GM18858 (cell line): Measurements from ENCODE around the gene GREB1.

Experiments
- ATAC-seq: cut with Tn5 transposase; IDR thresholded peaks from one replicate; pipeline ENCODE4 v1.9.1; 2021; ENCODE audit not compliant: unreplicated experiment

Gene GREB1

GRCh38 chr2:11558214-11558886, 24.5 kb downstream of the GREB1 start:
- ATAC-seq = no peak

- ATAC-seq = no peak
Measured at GRCh38 chr2:11559066-11559785, 25.4 kb downstream of the GREB1 start.

DNA sequence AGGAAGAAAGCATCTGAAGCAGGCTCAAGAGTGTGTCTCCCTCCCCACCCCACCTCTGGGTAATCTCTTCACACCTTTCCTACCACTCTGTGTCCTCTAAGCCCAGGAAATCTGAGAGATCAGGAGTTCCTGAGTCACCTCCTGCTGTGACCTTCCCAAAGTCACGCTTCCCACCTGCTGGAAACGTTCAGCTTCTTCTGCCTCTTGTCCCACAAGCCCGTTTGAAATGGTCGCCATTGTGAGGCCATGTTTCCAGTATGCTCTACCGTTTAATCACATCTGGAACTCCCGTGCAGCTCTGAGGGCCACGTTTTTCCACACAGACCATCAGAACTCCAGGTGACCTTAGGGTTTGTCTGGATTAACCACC, 25.9 kb downstream of the GREB1 start:
- ATAC-seq = no peak

DNA sequence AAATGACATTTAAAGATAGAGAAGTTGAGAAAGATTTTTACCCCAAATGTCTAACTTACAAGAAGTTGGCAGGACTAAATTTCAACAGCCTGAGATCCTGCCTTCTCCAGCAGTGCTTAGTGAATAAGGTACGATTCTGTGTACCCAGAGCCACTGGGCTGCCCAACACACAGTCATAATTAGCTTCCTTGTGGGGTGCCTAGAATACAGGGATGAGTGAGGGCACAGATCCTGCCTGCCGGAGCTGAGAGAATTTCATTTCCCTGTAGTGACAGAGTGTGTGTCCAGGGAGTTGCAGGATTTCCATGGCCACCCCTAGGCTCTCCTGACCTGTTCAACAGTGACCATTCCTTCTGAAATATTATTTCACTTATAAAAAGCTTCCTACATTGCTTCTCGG, 27.0 kb downstream of the GREB1 start:
- ATAC-seq = no peak

- no peak for ATAC-seq
Measured at GRCh38 chr2:11562011-11562410, 28.2 kb downstream of the GREB1 start.

DNA sequence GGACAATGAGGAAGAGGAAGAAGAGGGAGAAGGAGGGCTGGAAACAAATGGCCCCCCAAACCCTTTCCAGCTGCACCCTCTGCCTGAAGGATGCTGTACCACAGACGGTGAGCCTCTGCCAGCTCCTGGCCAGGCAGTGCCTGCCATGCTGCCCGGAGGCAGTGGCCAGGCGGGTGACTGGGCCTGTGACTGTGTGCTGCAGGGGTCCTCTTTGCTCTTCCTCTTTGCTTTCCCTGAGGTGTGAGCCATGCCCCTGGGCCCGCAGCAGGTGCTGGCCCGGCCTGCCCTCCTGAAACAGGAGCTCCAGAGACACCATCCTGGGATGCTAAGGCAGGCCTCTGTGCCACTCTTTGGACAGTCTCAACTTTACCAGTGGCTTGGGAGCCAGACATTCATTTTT, 28.6 kb downstream of the GREB1 start:
- ATAC-seq = no peak

- no peak for ATAC-seq
Measured at GRCh38 chr2:11563784-11564666, 30.2 kb downstream of the GREB1 start.

- no peak for ATAC-seq
Measured at GRCh38 chr2:11564816-11565567, 31.1 kb downstream of the GREB1 start.

- ATAC-seq = no peak
Measured at GRCh38 chr2:11566383-11566782, 32.5 kb downstream of the GREB1 start.

DNA sequence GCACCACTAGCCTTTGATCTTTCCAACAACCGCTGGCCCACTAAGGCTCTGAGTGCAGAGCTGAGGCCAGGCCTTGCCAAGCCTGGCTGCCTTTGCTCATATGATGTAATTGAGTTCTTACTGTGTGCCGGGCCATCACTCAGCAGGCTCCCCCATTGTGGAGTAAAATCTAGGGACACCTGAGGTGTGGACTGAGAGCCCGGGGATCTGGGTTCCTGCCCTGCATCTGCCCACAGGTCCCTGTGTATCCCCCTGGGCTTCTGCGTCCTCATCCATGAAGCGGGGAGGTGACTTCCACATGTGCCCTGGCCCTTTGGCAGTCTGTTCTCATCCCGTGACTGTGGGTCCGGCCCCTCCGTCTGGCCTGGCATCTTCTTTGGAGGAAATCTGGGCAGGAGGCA, 33.8 kb downstream of the GREB1 start:
- no peak for ATAC-seq

GRCh38 chr2:11568436-11568835, 34.6 kb downstream of the GREB1 start:
- ATAC-seq = no peak

DNA sequence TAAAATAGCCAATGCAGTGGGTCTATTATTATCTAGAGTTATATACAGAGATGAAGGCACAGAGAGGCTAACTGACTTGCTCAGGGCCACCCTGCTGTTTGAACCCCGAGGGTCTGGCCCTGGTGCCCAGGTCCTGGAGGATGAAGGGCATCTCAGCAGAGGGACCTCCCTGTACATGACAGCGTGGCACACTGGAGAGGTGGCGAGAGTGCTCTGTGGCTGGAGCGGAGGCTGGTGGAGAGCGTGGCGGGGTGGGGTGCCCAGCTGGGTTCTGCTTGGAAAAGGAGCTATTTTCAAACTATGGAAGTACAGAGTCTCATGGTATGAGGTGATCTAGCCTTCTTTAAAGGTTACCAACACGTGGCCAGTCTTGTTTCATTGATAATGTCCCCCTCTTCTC, 35.8 kb downstream of the GREB1 start:
- no peak for ATAC-seq

DNA sequence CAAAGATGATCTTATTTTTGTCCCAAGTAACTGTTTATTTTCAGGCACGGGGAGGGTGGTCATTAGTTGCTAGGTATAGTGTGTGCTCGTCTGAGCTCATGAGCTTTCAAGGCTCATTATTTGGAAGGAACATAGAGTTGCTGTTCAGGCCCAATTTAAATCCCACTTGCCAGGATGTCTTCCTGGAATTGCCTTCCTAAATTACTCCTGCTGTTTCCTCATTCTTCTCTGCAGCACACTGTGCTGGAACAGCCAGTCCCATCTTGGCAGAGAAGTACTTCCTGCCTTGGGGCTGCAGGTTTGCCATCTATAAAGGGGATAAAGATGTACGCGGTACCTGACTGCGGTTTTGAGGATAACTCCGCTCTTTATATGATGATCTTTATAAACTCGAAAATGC, 37.3 kb downstream of the GREB1 start:
- ATAC-seq = no peak

DNA sequence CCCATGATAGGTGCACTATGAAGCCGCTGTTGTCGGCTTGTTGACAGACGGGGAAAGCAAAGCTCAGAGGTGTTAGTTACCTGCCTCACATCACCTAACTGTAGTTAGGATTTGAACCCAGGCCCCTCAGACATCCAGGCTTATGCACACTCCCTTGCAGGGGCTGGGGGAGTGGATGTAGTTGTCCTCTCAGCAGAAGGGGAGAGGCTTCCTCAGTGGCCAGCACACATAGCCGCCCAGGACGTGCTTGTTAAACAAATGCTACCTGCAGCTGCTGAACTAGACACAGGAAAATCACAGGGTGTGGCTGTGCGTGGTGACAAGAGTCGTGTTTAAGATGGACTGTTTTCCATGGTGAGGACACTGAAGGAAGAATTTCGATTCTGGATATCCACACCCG, 39.2 kb downstream of the GREB1 start:
- ATAC-seq = no peak

DNA sequence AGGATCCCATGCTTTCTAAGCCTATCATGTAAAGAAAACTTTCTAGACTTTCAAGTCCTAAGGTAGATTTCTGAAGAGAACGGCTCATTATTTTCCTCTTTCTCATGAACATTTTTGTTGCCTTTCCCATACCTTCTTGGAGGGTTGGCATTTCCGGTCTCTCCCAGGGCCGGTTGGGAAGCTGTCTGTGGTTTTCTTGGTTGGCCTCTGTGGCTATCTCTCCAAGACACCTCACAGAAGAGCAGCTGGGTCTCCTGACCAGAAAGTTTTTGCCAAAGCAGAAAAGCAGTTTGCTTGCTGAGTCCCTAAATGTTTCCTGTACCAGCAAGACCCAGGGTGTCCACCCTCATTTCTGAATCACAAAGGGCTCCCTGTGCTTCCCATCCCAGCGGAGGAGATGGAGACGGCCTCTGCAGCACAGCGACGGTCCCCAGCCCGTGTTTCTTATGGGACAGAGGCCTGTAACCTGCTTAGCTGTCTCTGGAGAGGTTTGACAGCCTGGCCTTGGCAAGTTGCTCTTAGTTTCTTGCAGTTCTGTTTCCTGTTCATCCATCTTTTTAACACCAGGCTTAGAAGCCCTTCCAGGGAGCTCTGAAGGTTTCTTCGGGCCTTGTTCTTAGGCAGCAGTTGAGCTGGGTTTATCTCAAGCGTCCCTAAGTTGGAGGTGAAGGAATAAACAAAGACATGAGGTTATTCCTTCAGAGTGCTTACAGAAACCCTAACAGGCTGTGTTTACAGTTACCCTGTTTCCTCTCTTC, 39.8 kb downstream of the GREB1 start:
- no peak for ATAC-seq

DNA sequence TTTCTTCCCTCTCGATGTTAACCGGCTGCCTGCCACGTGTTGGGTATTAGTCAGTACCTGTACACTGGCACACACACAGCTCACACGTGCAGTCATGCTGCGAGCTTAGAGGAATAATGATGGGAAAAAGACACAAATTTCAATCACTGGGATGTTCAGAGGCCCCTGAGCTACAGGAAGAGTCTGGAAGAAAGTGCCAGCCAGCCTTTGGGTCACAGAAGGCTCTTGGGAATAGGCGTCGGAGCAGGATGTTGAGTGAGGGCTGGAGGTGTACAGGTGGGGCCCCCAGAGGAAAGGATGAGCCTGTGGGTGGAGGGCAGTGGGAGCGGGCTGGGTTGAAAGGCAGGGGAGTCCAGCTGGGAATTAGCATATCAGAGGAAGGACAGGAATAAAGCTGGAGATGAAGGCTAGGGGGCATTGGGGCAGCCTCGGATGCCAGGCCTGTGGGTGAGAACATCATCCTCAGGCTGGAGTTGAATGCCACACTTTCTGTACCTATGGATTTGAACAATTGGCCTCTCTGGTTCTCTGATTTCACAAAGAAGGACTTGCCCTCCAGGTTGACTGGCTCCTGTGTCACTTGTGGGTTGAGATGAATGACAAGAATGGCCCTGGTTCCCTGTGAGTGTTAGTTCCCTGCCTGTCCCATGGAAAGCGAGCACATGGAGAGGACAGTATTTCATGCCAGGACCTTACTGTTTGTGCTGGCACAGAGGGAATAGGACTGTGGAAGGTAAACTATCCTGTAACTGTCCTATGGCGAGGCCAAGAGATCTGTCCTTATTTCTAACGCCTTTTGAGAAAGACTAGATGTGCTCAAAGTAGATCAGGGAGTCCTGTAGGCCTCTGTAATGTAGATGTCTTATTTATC, 40.6 kb downstream of the GREB1 start:
- no peak for ATAC-seq

DNA sequence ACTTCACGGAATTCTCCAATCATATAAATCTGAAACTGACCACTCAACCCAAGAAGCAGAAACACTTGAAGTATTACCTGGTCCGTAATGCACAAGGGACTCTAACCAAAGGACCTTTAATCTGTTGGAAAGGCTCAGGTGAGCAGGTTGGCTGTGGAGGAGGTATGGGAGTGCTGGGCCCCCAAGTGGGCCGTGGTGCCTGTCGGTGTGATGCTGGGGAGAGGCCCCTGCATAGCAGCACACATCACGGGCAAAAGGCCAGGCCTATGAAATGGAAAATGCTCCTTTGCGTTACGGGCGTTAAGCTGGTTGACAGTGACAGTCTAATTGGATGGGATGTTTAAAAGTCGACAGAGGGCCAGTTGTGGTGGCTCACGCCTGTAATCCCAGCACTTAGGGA, 42.6 kb downstream of the GREB1 start:
- no peak for ATAC-seq

DNA sequence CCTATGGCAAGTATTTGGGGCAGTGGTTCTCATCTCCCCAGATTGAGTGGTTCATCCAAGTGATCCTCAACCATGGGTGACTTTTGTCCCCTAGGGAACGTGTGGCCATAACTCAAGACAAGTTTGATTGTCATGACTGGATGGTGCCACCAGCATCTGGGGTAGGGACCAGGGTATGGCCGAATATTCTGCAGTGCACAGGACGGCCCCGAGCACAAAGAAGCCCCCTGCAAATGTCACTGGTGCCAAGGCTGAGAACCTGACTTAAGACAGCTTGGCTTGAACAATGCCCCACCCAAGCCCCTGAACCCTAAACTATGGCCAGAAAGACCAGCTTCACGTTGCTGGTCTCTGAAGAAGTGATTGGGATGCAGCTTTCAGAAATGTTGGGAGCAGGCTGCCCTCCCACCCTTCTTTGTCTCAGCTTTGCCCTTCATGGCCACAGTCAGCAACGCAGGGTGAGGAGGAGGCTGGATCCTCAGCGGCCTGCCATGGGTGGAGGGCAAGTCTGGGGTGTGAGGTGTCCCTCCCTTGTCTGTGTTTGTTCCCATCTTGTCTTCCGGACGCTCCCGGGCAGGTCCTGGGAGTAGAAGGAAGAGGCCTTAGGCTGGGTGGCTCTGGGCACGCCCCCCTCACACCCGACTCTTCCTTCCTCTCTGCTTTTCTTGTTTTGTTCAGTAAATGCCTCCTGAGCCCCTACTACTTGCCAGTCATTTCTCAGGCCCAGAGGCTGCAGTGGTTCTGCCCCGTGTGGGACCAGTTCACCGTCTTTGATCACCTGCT, 43.4 kb downstream of the GREB1 start:
- no peak for ATAC-seq
